NCI-H510A treated with DMSO at 0.1 percent for 48 hours (cell line): ENCODE data around the gene TSPY1.
"Not testable (repeated sequence)": the region's sequence is repeated elsewhere in the genome, so short reads cannot be mapped to it uniquely, and the experiment has no call there.

ENCODE experiments used
- DNase-seq: peaks from one replicate; lab custom pipeline; 2025; lab: John Stamatoyannopoulos, UW

The TSPY1 gene

GRCh38 chrY:9466655-9467054 lies at the start of gene TSPY1:
TSS of gene TSPY1 (plus strand) at chrY:9466955. CDS start at chrY:9467001, 46 bp downstream.
- not testable (repeated sequence) for DNase-seq

GRCh38 chrY:9486967-9487366 lies 20.2 kb downstream of the TSPY1 start, which contains the start of gene TSPY9:
TSS of gene TSPY9 (plus strand) at chrY:9487267. CDS start at chrY:9487313, 46 bp downstream.
- not testable (repeated sequence) for DNase-seq

GRCh38 chrY:9504396-9504795 lies 37.6 kb downstream of the TSPY1 start:
- not testable (repeated sequence) for DNase-seq

GRCh38 chrY:9516287-9516686 lies 49.5 kb downstream of the TSPY1 start:
- DNase-seq, result not testable (repeated sequence)
